ENCODE measurements around the gene CCL4. TPM values are rescaled to one million over a fixed set of nuclear protein-coding genes. Genes with fewer than 3 reads are reported as not detected.
"Not testable (repeated sequence)": the region's sequence is repeated elsewhere in the genome, so short reads cannot be mapped to it uniquely, and the experiment has no call there.

The CCL4 gene
- total RNA-seq = 1 to 10 TPM; 1.0 to 2.5 (median 1.5) TPM

- H3K27ac ChIP-seq; H3K27me3 ChIP-seq; H3K4me3 ChIP-seq; H3K9me3 ChIP-seq; DNase-seq; H3K4me1 ChIP-seq; H3K36me3 ChIP-seq; intact Hi-C loops (cut with DNase I; ENCODE audit: low total_unique reads): not testable (repeated sequence)
Measured at GRCh38 chr17:36103401-36103975, at the start of gene CCL4. TSS of gene CCL4 (plus strand) at chr17:36103827. CDS start at chr17:36103906, 79 bp downstream.

- no peaks in the 10 kb centered on the region for H3K4me1 ChIP-seq
- no peak for DNase-seq
- H3K36me3 ChIP-seq = no peaks in the 10 kb centered on the region
- H3K9me3 ChIP-seq = no peaks in the 10 kb centered on the region
- H3K27ac ChIP-seq = no peak overlapping the region
- H3K4me3 ChIP-seq = no peak overlapping the region
- no peak for TF ChIP-seq CTCF (IDR thresholded peaks at IDR 0.05)
- intact Hi-C loops (cut with DNase I; ENCODE audit: low total_unique reads) = no loop called here
- H3K27me3 ChIP-seq = no peaks in the 10 kb centered on the region
Measured at GRCh38 chr17:36055171-36055570, 48.5 kb upstream of the CCL4 start.

GRCh38 chr17:36055921-36056520 lies 47.6 kb upstream of the CCL4 start:
- intact Hi-C loops (cut with DNase I; ENCODE audit: low total_unique reads) = no loop called here
- Histone ChIP-seq H3K27me3 (no peaks in the 10 kb centered on the region), H3K9me3 (no peaks in the 10 kb centered on the region), H3K27ac (no peak overlapping the region), H3K4me1 (no peaks in the 10 kb centered on the region), H3K4me3 (no peak overlapping the region), H3K36me3 (no peaks in the 10 kb centered on the region)
- TF ChIP-seq CTCF (IDR thresholded peaks at IDR 0.05) (no peak), POLR2A (IDR thresholded peaks at IDR 0.05) (no peak)
- no peak for DNase-seq

GRCh38 chr17:36057911-36058310 lies 45.7 kb upstream of the CCL4 start:
- H3K4me3 ChIP-seq = no peak overlapping the region
- intact Hi-C loops (cut with DNase I; ENCODE audit: low total_unique reads) = no loop called here
- no peak for DNase-seq
- no peak overlapping the region for H3K27ac ChIP-seq
- no peaks in the 10 kb centered on the region for H3K36me3 ChIP-seq
- no peaks in the 10 kb centered on the region for H3K9me3 ChIP-seq
- no peaks in the 10 kb centered on the region for H3K4me1 ChIP-seq
- TF ChIP-seq CTCF (IDR thresholded peaks at IDR 0.05) (no peak), POLR2A (IDR thresholded peaks at IDR 0.05) (no peak)
- no peaks in the 10 kb centered on the region for H3K27me3 ChIP-seq

GRCh38 chr17:36059406-36059805 lies 44.2 kb upstream of the CCL4 start:
- H3K9me3 ChIP-seq = no peaks in the 10 kb centered on the region
- H3K36me3 ChIP-seq = no peaks in the 10 kb centered on the region
- TF ChIP-seq POLR2A (IDR thresholded peaks at IDR 0.05) (no peak), CTCF (IDR thresholded peaks at IDR 0.05) (no peak)
- H3K4me1 ChIP-seq = no peaks in the 10 kb centered on the region
- intact Hi-C loops (cut with DNase I; ENCODE audit: low total_unique reads) = no loop called here
- no peak overlapping the region for H3K27ac ChIP-seq
- DNase-seq = no peak
- H3K27me3 ChIP-seq = no peaks in the 10 kb centered on the region
- H3K4me3 ChIP-seq = no peak overlapping the region

Measured in uterus (tissue), 4 donors.